Measurements from ENCODE around the gene MAPK8IP2.
"Not testable (repeated sequence)": the region's sequence is repeated elsewhere in the genome, so short reads cannot be mapped to it uniquely, and the experiment has no call there.

Gene MAPK8IP2

DNA sequence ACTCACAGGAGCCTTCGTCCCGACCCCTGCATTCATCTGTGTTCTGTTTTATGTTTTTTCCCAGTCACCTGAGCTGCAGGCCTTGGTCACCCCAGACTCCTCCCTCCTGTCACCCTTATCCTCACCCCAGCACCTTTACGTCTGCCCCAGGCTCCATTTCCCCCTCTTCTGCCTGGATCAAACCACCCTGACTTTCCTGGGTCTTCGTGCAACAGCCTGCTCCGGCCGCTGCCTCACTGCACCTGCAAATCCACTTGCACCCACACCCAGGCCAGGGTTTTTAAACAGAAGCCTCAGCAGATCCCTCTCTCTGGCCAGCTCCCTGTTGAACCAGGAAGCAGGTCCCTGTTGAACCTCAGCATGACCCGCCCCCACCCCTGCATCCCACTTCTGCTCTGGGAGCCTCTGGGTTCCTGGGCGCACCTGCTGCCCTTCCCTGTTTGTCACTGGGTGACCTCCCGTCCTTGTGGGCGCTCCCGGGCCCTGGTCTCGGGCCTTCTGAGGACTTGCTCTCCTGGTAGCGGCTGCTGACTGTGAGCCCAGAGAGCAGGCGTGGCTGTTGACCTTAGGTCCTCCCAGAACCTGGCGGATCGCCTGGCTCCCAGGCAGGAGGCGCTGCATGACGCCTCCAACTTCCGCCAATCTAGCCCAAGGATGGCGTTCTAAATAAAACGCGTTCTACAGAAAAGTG lies 12.8 kb downstream of the MAPK8IP2 start:
- DNase-seq, result no peak

GRCh38 chr22:50614296-50614695 lies 13.7 kb downstream of the MAPK8IP2 start:
- not testable (repeated sequence) for DNase-seq

DNA sequence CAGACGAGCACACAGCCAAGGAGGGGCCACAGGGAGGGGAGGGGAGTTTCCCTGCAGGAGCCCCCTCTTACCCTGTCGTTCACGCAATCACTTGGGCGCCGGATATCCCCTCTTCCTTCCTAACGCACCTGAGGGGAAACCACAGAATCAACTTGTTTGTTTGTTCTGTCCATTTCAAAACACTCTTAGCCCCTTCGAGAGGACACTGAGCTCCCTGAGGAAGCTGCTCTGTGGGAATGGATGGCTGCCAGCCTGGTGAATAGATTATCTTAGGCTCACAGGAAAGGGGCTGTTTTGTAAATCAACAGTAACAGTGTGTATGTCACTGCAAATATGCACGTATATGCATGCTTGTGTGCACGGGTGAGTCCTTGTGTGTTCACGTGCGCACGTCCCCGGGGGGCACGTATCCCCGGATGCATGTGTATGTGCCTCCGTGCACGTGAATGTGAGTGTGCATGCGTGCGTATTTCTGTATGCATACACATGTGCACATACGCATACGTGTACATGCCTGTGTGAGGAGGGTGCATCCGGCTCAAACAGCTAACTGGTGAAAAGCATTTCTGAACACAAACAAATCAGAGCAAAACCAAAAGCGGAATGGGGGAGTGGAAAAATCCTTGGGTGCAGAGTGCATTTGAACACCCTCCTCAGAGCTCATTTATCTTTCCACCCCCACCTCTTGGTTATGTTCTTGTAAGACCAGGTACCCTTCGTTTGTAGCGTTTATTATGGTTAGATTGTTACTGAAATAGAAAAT lies 20.2 kb downstream of the MAPK8IP2 start:
- peak; percentile 57 to 67 for DNase-seq

DNA sequence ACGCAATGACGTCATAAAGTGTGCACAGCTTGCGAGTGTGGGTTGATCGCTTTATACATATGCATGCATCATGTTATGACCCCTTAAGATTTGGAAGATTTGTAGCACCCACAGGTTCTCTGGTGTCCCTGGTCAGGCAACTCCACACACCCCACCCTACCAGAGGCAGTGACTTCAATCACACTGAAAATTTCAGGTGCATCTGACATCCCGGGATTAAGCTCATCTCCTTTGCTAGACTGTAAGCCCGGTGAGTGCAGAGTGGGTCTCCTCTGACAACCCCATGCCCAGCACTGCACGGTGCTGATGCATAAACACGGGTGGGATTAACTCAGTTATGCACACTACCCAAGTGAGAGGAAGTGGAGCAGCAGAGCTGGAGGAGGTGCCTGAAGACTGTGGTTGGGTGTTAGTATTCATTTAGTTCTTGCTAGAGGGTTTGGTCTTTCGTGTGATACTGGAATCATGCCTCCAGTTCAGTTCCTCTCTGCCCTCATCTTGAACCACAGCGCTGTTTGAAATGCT lies 20.8 kb downstream of the MAPK8IP2 start:
- DNase-seq, result peak; percentile 60 to 64

- peak; percentile 29 to 35 for DNase-seq
Observed at GRCh38 chr22:50621948-50622722, 21.5 kb downstream of the MAPK8IP2 start.

GRCh38 chr22:50622723-50623327 lies 22.2 kb downstream of the MAPK8IP2 start:
- DNase-seq, result no peak

DNA sequence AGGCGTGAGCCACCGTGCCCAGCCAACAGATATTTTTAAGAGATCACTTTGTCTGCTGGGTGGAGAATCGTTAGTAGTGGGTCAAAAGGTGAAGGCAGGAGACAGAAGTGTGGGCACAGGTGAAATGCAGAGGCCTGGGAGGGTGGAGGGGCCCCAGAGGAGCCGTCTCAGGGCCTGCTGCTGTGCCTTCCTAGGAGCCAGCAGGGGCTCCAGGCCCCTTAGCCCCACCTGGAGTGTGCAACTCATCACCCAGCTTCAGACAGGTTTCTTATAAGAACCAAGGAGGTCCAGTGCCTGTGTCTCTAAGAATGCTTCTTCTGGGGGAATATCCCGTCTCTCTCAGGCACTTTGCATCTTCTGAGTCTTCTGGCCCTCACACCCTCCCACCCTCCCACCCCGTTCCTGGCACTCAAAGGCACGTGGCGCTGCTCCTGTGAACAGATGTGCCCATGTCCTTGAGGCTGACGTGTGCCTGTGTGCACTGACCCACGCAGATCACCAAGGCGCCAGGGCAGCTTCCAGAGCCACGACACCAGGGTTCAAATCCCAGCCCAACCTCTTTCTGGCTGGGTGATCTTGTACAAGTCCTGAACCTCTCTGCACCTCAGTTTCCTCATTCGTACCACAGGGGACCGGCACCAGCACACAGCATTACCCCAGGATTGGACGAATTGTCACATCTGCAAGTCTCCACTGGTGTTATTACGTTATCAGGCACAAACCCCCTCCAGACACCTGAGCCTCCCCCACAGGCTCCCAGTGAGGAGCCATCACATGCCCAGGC lies 23.9 kb downstream of the MAPK8IP2 start:
- no peak for DNase-seq

GRCh38 chr22:50625131-50625567 lies 24.6 kb downstream of the MAPK8IP2 start:
- DNase-seq, result no peak

GRCh38 chr22:50625568-50626313 lies 25.1 kb downstream of the MAPK8IP2 start:
- no peak for DNase-seq

DNA sequence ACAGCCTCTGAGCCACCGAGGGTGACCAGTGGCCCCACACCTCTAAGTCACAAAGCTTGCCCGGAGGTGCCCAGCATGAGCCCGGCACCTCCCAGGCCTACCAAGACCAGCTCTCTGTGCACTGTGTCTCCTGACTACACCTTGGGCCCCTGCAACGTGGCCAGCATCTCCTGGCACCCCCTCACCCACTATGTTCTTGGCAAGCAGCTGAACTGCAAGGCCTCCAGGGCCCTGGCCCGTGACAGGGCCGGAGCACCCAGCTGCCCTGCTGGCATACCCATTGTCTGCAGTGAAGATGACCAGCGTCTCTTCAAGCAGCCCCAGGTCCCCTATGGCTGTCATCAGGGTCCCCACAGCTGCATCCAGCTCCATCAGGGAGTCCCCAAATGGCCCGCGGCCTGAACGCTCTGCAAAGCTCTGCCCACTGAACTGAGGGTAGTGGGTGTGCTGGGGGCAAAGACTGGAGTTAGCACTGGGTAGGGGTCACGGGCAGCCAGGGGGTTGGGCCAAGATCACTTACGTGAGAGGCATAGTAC lies 25.8 kb downstream of the MAPK8IP2 start:
- DNase-seq, result no peak

GRCh38 chr22:50626850-50627641 lies 26.5 kb downstream of the MAPK8IP2 start:
- DNase-seq, result no peak

- peak; percentile 70 to 74 for DNase-seq
Observed at GRCh38 chr22:50627642-50628542, 27.3 kb downstream of the MAPK8IP2 start, which contains the start of gene ARSA. TSS of gene ARSA (minus strand) at chr22:50628152. CDS start at chr22:50627779, 373 bp downstream.

DNA sequence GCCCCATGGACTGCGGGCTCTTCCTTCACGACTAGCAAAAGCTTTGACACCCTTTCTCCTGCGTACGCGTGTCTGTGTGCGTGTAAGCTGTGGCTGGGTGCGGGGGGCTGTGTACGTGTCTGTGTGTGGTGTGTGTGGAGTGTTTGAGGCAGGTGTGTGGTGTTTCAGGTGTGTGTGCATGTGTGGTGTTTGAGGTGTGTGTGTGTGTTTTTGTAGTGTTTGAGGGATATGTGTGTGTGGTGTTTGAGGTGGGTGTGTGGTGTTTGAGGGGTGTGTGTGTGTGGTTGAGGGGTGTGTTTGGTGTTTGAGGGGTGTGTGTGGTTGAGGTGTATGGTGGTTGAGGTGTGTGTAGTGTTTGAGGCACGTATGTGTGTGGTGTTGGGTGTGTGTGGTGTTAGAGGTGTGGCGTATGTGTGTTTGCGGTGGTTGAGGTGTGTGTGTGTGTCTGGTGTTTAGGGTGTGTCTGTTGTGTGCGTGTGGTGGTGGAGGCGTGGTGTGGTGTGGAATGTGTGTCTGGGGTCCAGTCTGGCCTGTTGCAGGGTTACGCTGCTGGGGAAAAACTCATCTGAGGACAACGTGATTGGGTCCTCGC lies 28.0 kb downstream of the MAPK8IP2 start:
- DNase-seq, result peak in 1 of 2 experiments; percentile 21

DNA sequence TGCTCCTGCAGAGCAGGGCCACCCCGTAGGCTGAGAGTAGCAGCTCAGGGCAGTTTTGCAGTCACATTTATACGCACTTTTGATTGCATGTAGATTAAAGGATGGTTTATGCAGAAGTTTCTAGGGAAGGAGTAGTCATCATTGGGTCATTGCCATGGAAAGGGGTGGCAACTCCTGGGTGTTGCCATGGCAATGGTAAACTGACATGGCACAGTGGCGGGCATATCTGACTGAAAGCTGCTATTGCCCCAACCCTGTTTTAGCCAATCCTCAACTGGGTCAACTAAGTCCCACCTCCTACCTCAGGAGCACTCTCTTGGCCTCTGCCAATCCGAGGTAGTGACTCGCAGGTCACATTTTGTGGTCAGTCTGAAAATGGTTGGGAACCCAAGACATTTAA lies 29.8 kb downstream of the MAPK8IP2 start:
- no peak for DNase-seq

DNA sequence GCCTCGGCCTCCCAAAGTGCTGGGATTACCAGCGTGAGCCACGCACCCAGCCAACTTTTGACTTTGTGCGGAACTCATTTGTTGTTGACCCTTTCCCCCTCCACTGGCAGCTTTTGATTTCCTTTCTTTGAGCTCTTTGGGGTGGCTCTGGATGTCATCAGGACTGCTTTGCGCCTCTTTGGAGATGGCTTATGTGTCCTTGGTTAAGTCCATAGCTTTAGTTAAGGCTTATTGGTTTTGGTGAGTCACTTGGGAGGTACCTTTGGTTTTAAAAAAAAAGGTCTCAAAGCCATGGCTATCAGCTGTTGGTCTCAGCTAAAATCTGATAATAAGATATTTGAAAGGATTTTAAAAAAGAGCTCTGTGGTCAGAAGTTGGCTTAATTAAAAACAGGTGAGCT lies 32.5 kb downstream of the MAPK8IP2 start:
- no peak for DNase-seq

GRCh38 chr22:50633771-50634170 lies 33.2 kb downstream of the MAPK8IP2 start:
- no peak for DNase-seq

- no peak for DNase-seq
Observed at GRCh38 chr22:50635591-50635990, 35.0 kb downstream of the MAPK8IP2 start.

DNA sequence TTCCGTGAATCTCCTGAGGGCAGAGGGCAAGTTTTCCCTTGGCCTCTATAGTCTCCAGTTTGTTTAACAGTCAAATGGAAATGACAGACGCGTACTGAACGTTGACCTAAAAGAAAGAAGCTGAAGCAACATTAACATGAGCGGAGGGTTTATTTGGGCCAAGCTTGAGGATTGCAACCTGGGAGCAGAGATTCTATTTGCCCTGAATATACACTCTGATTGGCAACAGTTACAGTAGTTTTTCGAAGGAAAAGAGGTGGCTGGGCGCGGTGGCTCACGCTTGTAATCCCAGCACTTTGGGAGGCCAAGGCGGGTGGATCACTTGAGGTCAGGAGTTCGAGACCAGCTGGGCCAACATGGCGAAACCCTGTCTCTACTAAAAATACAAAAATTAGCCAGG lies 39.7 kb downstream of the MAPK8IP2 start:
- DNase-seq, result not testable (repeated sequence)
